DMS153 treated with DMSO at 0.1 percent for 48 hours (cell line): ENCODE measurements around the gene DENND1A.

Source experiments
- DNase-seq: peaks from one replicate; lab custom pipeline; 2025; ENCODE audit not compliant: unreplicated experiment; lab: John Stamatoyannopoulos, UW

DENND1A gene

GRCh38 chr9:123591283-123591682, 338.6 kb downstream of the DENND1A start:
- DNase-seq: no peak

DNA sequence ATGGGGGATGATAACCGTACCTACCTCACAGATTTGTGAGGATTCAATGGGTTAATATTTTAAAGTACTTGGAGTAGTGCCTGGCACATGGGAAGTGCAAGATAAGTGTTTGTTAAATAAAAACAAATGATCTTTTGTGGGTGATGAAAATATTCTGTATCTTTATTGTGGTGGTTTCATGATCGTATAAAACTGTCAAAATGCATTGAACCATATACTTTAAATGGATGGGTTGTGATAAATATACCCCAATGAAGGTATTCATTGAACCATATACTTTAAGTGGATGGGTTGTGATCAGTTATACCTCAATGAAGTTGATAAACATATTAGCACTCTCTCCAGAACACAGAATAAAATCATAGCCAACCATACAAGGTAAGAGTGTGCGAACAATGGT, 339.4 kb downstream of the DENND1A start:
- peak; percentile 11 for DNase-seq

- no peak for DNase-seq
These were observed 340.3 kb downstream of the DENND1A start for GRCh38 chr9:123589361-123590239.

GRCh38 chr9:123586275-123586674, 343.7 kb downstream of the DENND1A start:
- DNase-seq: peak; percentile 30

DNA sequence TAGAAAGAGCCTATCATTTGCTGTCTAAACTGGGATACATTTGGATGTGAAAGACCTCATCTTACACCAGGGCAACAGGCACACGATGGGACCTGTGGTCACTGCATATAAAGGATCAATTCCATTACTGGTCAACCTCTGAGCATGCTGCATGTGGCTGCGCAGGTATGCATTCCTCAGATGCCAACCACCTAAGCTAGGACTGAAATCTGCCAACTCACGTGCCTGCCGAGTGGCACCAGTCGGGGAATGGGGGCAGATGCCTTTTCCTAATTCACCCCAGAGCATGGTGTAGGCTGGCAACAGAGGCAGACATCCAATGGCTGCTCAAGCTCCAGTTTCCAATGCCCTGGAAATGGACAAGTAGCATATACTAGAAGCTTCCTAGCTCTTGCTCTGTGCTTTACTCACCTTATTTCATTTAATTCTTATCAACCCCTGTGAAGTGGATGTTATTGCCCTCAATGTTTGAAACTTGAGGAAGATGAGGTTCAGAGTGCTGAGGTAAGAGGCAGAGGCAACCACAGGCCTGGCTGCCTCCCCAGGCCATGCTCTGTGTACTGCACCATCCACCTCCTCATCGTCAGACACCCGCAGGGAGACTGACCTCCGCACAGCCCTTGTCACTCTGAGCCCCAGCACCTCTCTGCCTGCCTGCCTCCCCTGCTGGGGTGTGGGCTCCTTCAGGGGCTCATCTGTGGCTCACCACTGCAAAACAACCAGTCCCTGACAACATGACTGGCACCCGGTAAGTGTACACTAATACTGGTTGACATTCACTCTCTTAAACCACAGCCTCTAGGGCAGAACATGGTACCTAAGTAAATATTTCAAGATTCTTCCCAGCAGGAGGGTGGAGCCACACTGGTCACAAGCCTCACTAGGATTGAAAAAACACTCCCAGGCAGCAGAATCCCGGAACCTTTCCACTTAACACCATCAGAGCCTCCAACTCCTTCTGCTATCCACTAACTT, 345.4 kb downstream of the DENND1A start:
- DNase-seq: no peak

DNA sequence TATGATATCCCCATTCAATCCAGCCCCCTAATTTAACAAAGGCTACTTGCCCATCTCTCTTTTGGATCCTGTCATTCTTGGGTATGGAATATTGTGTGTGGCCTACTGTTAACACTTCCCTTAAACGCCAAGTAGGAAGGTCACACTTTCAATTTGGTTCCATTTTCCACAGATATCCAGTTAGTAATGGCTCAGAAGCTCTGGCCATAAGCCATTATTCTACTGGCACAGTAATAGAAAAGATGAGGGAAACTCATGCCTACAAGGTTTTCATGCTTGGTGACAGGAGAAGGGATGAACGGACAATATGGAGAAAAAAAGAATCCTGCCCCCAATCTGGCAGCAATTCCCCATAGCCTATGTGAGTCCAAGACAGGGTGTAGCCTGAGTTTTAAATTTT, 346.3 kb downstream of the DENND1A start:
- DNase-seq: no peak

DNA sequence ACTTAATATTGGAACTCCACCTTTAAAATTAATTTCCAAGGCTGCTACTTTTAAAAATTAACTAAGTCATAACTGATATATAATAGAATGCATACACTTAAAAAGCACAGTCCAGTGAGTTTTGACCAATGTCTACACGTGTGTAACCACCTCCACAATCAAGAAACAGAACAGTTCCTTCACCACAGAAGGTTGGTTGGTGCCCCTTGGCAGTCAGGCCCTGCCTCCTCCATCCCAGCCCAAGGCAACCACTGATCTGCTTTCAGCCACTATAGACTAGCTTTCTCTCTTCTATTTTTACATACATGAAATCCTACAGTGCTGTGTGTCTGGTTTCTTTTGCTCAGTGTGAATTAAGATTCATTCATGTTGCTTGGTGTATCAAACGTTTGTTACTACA, 358.7 kb downstream of the DENND1A start:
- no peak for DNase-seq

- DNase-seq: no peak
These were observed 360.9 kb downstream of the DENND1A start for GRCh38 chr9:123568691-123569688.

- DNase-seq: no peak
These were observed 362.9 kb downstream of the DENND1A start for GRCh38 chr9:123567013-123567412.

DNA sequence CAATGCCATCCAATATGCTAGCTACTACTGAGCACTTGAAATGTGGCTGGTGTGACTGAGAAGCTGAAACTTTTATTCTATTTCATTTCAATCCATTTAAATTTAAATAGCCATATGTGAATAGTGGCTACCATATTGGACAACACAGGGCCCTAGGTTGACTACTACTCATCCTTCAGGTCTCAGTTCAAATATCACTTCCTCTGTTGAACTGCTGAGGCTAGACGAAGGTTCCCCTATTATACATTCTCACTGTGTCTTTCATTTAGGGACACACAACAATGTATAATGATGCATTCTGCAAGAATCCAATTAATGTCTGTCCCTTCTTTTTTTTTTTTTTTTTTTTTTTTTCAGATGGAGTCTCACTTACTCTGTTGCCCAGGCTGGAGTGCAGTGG, 365.3 kb downstream of the DENND1A start:
- DNase-seq: no peak

- DNase-seq: no peak
These were observed 367.0 kb downstream of the DENND1A start for GRCh38 chr9:123562844-123563346.

DNA sequence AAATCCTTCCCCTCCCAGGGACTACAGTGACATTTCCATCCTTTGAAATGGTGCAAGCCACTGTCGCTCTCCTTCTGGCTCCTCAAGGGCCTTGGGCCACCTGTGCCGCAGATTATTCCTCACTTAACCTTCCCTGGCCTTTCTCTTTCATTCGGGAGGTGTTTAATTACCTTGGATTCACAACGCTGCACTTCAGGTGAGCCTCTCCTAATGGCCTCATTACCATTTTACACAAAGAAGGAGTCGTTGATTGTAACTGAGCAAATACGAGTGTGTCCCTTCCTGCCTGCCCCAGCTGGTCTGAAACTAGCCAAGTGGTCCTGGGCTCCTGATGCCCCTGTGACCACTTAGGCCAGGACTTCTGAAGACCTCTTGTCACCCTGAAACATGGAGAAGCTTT, 368.9 kb downstream of the DENND1A start:
- DNase-seq: peak; percentile 84

GRCh38 chr9:123556464-123557435, 373.2 kb downstream of the DENND1A start:
- DNase-seq: no peak

DNA sequence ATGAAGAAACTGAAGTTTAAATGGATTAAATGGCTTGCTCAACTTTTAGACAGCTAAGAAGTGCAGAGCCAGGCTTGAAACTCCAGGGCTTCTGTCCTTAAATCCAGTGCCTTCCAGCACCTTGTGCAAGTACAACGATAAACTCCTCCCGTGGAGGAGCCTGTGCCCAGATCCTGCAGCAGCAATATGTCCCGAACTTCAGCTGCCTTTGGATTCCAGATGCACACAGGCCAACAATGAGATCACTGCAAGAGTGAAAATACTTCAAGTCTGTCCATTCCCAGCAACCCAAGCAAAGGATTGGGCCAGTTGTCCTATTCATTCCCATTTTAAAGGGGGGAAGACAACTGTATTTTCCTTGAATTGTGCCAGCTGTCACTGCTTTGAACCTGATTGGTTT, 374.3 kb downstream of the DENND1A start:
- no peak for DNase-seq

- DNase-seq: no peak
These were observed 377.4 kb downstream of the DENND1A start for GRCh38 chr9:123552530-123552929.

DNA sequence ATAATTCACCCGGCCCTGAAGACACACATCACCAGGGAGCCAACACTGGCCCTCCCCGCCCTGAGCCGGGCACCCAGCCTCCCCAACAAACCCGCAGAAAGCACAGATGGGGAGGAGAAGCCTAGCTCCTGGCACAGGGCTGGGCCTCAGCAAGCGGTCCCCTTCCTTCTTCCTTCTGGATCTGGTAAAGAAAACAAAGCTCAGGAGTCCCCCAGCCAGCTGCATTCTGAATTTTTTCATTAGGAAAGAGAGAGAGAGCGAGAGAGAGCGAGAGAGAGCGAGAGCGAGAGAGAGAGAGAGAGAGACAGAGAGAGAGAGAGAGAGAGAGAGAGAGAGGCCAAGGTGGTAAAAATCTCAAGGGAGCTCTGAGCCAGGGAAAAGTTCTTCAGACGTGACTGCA, 378.2 kb downstream of the DENND1A start:
- DNase-seq: no peak

DNA sequence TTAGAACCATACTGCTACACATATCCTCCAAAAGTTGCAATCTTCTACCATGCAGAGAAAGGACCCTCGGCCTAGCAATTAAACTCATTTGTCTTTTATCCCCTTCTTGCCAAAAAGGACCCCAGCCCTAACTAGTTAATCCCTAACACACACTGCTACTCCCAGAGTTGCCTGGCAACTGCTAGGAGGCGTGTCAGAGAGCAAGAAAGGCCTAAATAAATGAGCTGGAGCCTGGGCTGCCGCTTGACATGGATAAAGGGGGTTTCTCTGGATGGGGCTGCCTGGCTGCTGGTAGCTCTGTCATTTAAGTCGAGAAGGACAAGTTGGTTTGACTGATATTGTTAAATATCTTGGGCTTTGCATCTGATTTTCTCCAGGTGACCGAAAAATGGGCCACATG, 379.1 kb downstream of the DENND1A start:
- DNase-seq: peak; percentile 6

- DNase-seq: no peak
These were observed 379.9 kb downstream of the DENND1A start for GRCh38 chr9:123550012-123550411.
